ENCODE data around the gene PAGE2.

Gene PAGE2

DNA sequence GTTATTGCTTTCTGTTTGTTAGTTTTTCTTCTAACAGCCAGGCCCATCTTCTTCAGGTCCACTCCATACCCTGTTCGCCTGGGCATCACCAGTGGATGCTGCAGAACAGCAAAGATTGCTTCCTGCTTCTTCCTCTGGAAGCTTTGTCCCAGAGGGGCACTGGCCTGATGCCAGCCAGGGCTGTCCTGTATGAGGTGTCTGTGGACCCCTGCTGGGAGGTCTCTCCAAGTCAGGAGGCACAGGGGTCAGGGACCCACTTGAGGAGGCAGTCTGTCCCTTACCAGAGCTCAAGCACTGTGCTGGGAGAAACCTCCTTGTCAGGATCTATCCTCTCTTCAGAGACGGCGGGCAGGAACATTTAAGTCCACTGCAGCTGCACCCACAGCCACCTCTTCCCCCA, 16.5 kb upstream of the PAGE2 start:
- DNase-seq (ENCODE audit: extremely low read depth, insufficient read length): no peak
- H3K27me3 ChIP-seq (replicated peaks; ENCODE audit: control insufficient read depth, insufficient read depth, low read length): no peaks in the 10 kb centered on the region
- TF ChIP-seq, protein P1, sequence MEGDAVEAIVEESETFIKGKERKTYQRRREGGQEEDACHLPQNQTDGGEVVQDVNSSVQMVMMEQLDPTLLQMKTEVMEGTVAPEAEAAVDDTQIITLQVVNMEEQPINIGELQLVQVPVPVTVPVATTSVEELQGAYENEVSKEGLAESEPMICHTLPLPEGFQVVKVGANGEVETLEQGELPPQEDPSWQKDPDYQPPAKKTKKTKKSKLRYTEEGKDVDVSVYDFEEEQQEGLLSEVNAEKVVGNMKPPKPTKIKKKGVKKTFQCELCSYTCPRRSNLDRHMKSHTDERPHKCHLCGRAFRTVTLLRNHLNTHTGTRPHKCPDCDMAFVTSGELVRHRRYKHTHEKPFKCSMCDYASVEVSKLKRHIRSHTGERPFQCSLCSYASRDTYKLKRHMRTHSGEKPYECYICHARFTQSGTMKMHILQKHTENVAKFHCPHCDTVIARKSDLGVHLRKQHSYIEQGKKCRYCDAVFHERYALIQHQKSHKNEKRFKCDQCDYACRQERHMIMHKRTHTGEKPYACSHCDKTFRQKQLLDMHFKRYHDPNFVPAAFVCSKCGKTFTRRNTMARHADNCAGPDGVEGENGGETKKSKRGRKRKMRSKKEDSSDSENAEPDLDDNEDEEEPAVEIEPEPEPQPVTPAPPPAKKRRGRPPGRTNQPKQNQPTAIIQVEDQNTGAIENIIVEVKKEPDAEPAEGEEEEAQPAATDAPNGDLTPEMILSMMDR (IDR thresholded peaks at IDR 0.05; ENCODE audit: insufficient read depth, low read length, poor library complexity, severe bottlenecking): no peak
- H3K36me3 ChIP-seq (ENCODE audit: control insufficient read depth, insufficient read depth, low read length): no peaks in the 10 kb centered on the region
- H3K4me3 ChIP-seq (replicated peaks; ENCODE audit: low read depth, low read length): no peak overlapping the region

DNA sequence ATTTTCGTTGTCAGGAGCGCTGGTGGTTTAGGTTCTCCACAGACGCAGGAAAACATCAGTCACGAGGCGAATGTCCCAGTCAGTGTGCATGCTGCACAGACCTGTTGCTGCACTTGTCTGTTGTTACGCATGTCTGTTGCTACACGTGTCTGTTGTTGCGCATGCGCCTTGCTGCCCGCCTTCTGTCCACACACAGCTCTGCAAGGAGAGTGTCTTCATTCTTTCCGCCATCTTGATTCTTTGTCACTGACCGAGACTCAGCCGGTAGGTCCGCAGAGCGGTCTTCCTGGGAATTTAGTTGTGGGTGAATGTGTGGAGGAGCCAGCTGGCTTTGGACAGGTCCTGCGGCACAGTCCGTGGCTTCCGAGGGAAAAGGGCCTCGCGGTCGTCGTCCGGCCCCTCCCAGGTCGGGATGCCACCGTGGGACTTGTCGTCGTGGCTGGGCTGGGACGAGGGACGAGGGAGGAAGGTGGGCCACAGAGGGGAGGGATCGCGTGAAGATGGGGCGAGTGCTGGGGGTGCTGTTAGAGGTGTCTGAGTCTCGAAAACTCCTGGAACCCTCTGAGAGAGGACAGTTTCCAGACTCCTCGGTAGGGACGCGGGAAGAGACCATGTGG, 13.9 kb upstream of the PAGE2 start, which contains the start of gene PAGE2B:
TSS of gene PAGE2B (plus strand) at position 180 of the 617 bp plus-strand sequence. CDS start 1,012 bp downstream, outside the sequence.
- no peaks in the 10 kb centered on the region for H3K36me3 ChIP-seq (ENCODE audit: control insufficient read depth, insufficient read depth, low read length)
- DNase-seq (ENCODE audit: extremely low read depth, insufficient read length): no peak
- TF ChIP-seq, protein P1 (IDR thresholded peaks at IDR 0.05; ENCODE audit: insufficient read depth, low read length, poor library complexity, severe bottlenecking): no peak
- H3K27me3 ChIP-seq (replicated peaks; ENCODE audit: control insufficient read depth, insufficient read depth, low read length): no peaks in the 10 kb centered on the region
- no peak within 1 kb of the TSS for H3K4me3 ChIP-seq (replicated peaks; ENCODE audit: low read depth, low read length)

DNA sequence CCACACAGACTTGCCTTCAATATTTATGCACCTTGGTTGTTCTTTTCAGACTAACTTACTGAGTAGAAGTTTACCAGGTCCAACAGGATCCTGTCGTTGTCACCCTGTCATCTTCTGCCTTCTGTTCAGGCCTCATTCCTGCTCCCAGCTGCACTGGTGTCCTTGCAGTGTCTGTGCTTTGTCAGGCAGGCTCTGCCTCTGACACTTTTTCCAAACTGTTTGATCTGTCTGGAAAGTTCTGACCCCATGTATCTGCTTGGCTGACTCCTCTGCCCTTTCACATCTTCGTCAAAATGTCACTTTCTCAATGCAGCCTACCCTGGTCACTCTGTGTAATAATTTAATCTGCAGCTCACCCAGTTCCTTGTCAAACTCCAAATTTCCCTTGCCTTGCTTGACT, 9.9 kb downstream of the PAGE2 start:
- TF ChIP-seq, protein P1 (IDR thresholded peaks at IDR 0.05; ENCODE audit: insufficient read depth, low read length, poor library complexity, severe bottlenecking): no peak
- no peaks in the 10 kb centered on the region for H3K27me3 ChIP-seq (replicated peaks; ENCODE audit: control insufficient read depth, insufficient read depth, low read length)

DNA sequence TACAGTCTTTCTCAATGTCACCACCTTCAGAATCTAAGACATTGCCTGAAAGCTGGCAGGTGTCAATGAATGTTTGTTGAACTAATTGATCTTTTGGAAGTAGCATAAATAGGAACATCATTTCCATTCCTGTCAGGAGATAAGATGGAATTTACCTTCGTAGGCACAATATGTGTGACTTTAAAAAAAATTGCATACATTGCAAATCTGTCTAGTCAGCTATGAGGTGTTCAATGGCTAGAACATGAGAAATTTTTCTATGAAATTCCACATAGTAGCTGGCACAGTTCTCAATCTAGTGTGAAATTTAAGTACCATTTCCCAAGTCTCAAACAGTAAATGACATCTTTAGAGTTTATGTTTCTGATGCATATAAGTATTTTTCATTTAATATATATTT, 10.3 kb downstream of the PAGE2 start:
- TF ChIP-seq, protein P1 (IDR thresholded peaks at IDR 0.05; ENCODE audit: insufficient read depth, low read length, poor library complexity, severe bottlenecking): no peak
- H3K27me3 ChIP-seq (replicated peaks; ENCODE audit: control insufficient read depth, insufficient read depth, low read length): no peaks in the 10 kb centered on the region
- no peak overlapping the region for H3K4me3 ChIP-seq (replicated peaks; ENCODE audit: low read depth, low read length)
- no peak for DNase-seq (ENCODE audit: extremely low read depth, insufficient read length)
- H3K36me3 ChIP-seq (ENCODE audit: control insufficient read depth, insufficient read depth, low read length): no peaks in the 10 kb centered on the region

More for the DNA sequence above, 9.9 kb downstream of the PAGE2 start:
- DNase-seq (ENCODE audit: extremely low read depth, insufficient read length): no peak
- H3K4me3 ChIP-seq (replicated peaks; ENCODE audit: low read depth, low read length): no peak overlapping the region
- no peaks in the 10 kb centered on the region for H3K36me3 ChIP-seq (ENCODE audit: control insufficient read depth, insufficient read depth, low read length)

DNA sequence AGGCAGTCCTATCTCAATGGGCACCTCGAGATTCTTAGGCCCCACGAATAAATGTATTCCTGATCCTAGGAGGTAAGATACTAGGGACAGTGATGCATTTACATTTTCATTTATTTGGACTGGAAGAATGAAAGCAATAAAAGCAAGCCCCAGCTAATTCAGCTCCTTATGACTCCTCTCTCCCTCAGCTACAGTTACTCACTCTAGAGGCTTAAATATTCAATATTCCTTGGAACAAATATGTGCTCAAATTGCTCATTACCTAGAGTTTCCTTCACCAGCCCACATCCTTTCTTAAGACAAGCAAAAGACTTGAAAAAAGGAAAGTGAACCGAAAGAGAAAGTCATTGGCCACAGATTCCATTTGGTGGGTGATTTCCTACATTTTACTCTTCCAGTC, 13.9 kb downstream of the PAGE2 start:
- Histone ChIP-seq H3K4me3 (replicated peaks; ENCODE audit: low read depth, low read length) (no peak overlapping the region), H3K36me3 (ENCODE audit: control insufficient read depth, insufficient read depth, low read length) (no peaks in the 10 kb centered on the region)
- DNase-seq (ENCODE audit: extremely low read depth, insufficient read length): no peak

More for the DNA sequence above, 13.9 kb downstream of the PAGE2 start:
- TF ChIP-seq, protein P1 (IDR thresholded peaks at IDR 0.05; ENCODE audit: insufficient read depth, low read length, poor library complexity, severe bottlenecking): no peak
- H3K27me3 ChIP-seq (replicated peaks; ENCODE audit: control insufficient read depth, insufficient read depth, low read length): no peaks in the 10 kb centered on the region
